B cell (primary cell): ENCODE results near the gene ZSWIM7.

Source experiments
- CTCF ChIP-seq: fragments of 200-600 bp; IDR thresholded peaks from one replicate; pipeline ENCODE4 v1.8.0; 2022; ENCODE audit warnings: antibody characterized with exemption, mild to moderate bottlenecking
- EZH2 ChIP-seq: IDR thresholded peaks from 2 replicates; pipeline ENCODE4 v1.6.1; 2012; ENCODE audit warnings: borderline replicate concordance, low read depth, mild to moderate bottlenecking, moderate library complexity, low read length; ENCODE audit not compliant: insufficient read depth, poor library complexity, severe bottlenecking

GRCh38 chr17:15971098-15971678 lies 28.3 kb downstream of the ZSWIM7 start:
- no peak for TF ChIP-seq CTCF
- no peak for TF ChIP-seq EZH2
